ENCODE data around the gene RNF26. TPM values are rescaled to one million over a fixed set of nuclear protein-coding genes. Genes with fewer than 3 reads are reported as not detected.

Gene RNF26
- total and polyA plus RNA-seq, 4 donors, result 8.2 to 25.4 (median 13.6) TPM

GRCh38 chr11:119290894-119291497 lies 43.3 kb upstream of the RNF26 start:
- DNase-seq (no peak), ATAC-seq (ENCODE audit: insufficient read depth, low FRiP score) (no peak)
- no peaks in the 10 kb centered on the region for H3K4me1 ChIP-seq (ENCODE audit: control insufficient read depth in 5 of 5, insufficient read depth in 5 of 5, low read length in 5 of 5)
- no peak for TF ChIP-seq CTCF (IDR thresholded peaks at IDR 0.05; ENCODE audit: control extremely low read depth, extremely low read depth)
- peaks cover 0 to 5% (median 0%) of the 10 kb centered on the region in 4 donors for H3K9me3 ChIP-seq (ENCODE audit: control insufficient read depth in 4 of 4, insufficient read depth in 3 of 4, low read length in 3 of 4)
- H3K9ac ChIP-seq (ENCODE audit: insufficient read depth in 1 of 2, low read length in 2 of 2), result no peak overlapping the region
- no peak overlapping the region for H3K27ac ChIP-seq (ENCODE audit: low read depth in 1 of 2, low read length in 1 of 2)
- peaks cover 6 to 18% (median 10%) of the 10 kb centered on the region in 4 donors for H3K36me3 ChIP-seq (ENCODE audit: control insufficient read depth in 4 of 4, insufficient read depth in 4 of 4, low read length in 4 of 4)
- H3K27me3 ChIP-seq (ENCODE audit: control insufficient read depth in 3 of 3, insufficient read depth in 3 of 3, low read length in 2 of 3), result no peaks in the 10 kb centered on the region
- H3K4me3 ChIP-seq, result no peak overlapping the region
- 98% methylated on average over 10 of the region's 10 CpGs for WGBS, 2 donors

GRCh38 chr11:119293461-119293860 lies 40.9 kb upstream of the RNF26 start:
- Histone ChIP-seq H3K4me3 (no peak overlapping the region), H3K27ac (ENCODE audit: low read depth in 1 of 2, low read length in 1 of 2) (no peak overlapping the region), H3K9me3 (ENCODE audit: control insufficient read depth in 4 of 4, insufficient read depth in 3 of 4, low read length in 3 of 4) (peaks cover 0 to 5% (median 0%) of the 10 kb centered on the region in 4 donors), H3K9ac (ENCODE audit: insufficient read depth in 1 of 2, low read length in 2 of 2) (no peak overlapping the region), H3K4me1 (ENCODE audit: control insufficient read depth in 5 of 5, insufficient read depth in 5 of 5, low read length in 5 of 5) (peaks cover 0 to 3% (median 0%) of the 10 kb centered on the region in 5 donors), H3K27me3 (ENCODE audit: control insufficient read depth in 3 of 3, insufficient read depth in 3 of 3, low read length in 2 of 3) (no peaks in the 10 kb centered on the region), H3K36me3 (ENCODE audit: control insufficient read depth in 4 of 4, insufficient read depth in 4 of 4, low read length in 4 of 4) (peaks cover 4 to 22% (median 15%) of the 10 kb centered on the region in 4 donors)
- DNase-seq (no peak), ATAC-seq (ENCODE audit: insufficient read depth, low FRiP score) (no peak)
- WGBS, 2 donors, result 95 to 96% methylated on average over 3 of the region's 3 CpGs
- TF ChIP-seq CTCF (IDR thresholded peaks at IDR 0.05; ENCODE audit: control extremely low read depth, extremely low read depth), result no peak

- Histone ChIP-seq H3K4me1 (ENCODE audit: control insufficient read depth in 5 of 5, insufficient read depth in 5 of 5, low read length in 5 of 5) (peaks cover 0 to 4% (median 0%) of the 10 kb centered on the region in 5 donors), H3K27ac (ENCODE audit: low read depth in 1 of 2, low read length in 1 of 2) (no peak overlapping the region), H3K4me3 (no peak overlapping the region), H3K27me3 (ENCODE audit: control insufficient read depth in 3 of 3, insufficient read depth in 3 of 3, low read length in 2 of 3) (no peaks in the 10 kb centered on the region), H3K36me3 (ENCODE audit: control insufficient read depth in 4 of 4, insufficient read depth in 4 of 4, low read length in 4 of 4) (peaks cover 3 to 34% (median 24%) of the 10 kb centered on the region in 4 donors), H3K9ac (ENCODE audit: insufficient read depth in 1 of 2, low read length in 2 of 2) (no peak overlapping the region), H3K9me3 (ENCODE audit: control insufficient read depth in 4 of 4, insufficient read depth in 3 of 4, low read length in 3 of 4) (peaks cover 0 to 5% (median 0%) of the 10 kb centered on the region in 4 donors)
- 53 to 55% methylated on average over 3 of the region's 3 CpGs for WGBS, 2 donors
- TF ChIP-seq CTCF (IDR thresholded peaks at IDR 0.05; ENCODE audit: control extremely low read depth, extremely low read depth), result no peak
- DNase-seq (no peak), ATAC-seq (ENCODE audit: insufficient read depth, low FRiP score) (no peak)
These were observed 39.1 kb upstream of the RNF26 start for GRCh38 chr11:119295178-119295577.

GRCh38 chr11:119297938-119298337 lies 36.4 kb upstream of the RNF26 start:
- WGBS, 2 donors, result 60 to 83% methylated on average over 3 of the region's 3 CpGs
- H3K36me3 ChIP-seq (ENCODE audit: control insufficient read depth in 4 of 4, insufficient read depth in 4 of 4, low read length in 4 of 4), result peaks cover 3 to 37% (median 26%) of the 10 kb centered on the region in 4 donors

More at GRCh38 chr11:119297938-119298337, 36.4 kb upstream of the RNF26 start:
- Histone ChIP-seq H3K27me3 (ENCODE audit: control insufficient read depth in 3 of 3, insufficient read depth in 3 of 3, low read length in 2 of 3) (no peaks in the 10 kb centered on the region), H3K4me1 (ENCODE audit: control insufficient read depth in 5 of 5, insufficient read depth in 5 of 5, low read length in 5 of 5) (peaks cover 0 to 9% (median 0%) of the 10 kb centered on the region in 5 donors), H3K4me3 (no peak overlapping the region), H3K9ac (ENCODE audit: insufficient read depth in 1 of 2, low read length in 2 of 2) (no peak overlapping the region), H3K27ac (ENCODE audit: low read depth in 1 of 2, low read length in 1 of 2) (no peak overlapping the region), H3K9me3 (ENCODE audit: control insufficient read depth in 4 of 4, insufficient read depth in 3 of 4, low read length in 3 of 4) (no peaks in the 10 kb centered on the region)
- TF ChIP-seq CTCF (IDR thresholded peaks at IDR 0.05; ENCODE audit: control extremely low read depth, extremely low read depth), result no peak
- DNase-seq (no peak), ATAC-seq (ENCODE audit: insufficient read depth, low FRiP score) (no peak)
